ENCODE data around the gene PRR15. TPM values are rescaled to one million over a fixed set of nuclear protein-coding genes. Genes with fewer than 3 reads are reported as not detected.

The PRR15 gene
- total and polyA plus RNA-seq, 2 experiments from 2014 or later = 9.6 to 17.4 TPM

DNA sequence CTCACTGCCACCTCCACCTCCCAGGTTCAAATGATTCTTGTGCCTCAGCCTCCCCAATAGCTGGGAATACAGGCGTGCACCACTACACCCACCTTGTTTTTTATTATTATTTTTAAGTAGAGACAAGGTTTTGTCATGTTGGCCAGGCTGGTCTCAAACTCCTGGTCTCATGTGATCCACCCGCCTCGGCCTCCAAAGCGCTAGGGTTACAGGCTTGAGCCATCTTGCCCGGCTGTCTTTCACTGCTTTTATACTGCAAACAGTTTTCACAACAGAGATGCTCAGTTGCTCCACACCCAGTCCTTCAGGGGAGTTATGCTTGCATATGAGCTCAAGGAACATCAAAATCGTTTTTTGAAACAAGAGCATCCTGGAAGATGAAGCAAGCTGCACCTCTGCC is 1.3 kb upstream of the PRR15 start:
- Histone ChIP-seq H3F3A (replicated peaks; ENCODE audit: low read depth) (0 out of 2 replicates have a peak, but pooled peaks cover 4% of the 10 kb centered on the region), H2AFZ (peak overlapping the region; percentile 87), H3K4me1 (ENCODE audit: insufficient read depth) (peaks cover 42% of the 10 kb centered on the region), H4K20me1 (replicated peaks; ENCODE audit: insufficient read depth) (no peaks in the 10 kb centered on the region), H3K27ac (ENCODE audit: low read depth) (no peak overlapping the region), H3K27me3 (ENCODE audit: insufficient read depth) (peaks cover 28% of the 10 kb centered on the region), H3K4me2 (peak overlapping the region; percentile 91), H3K79me2 (replicated peaks; ENCODE audit: insufficient read depth) (peaks cover 11% of the 10 kb centered on the region), H3K36me3 (ENCODE audit: insufficient read depth) (no peaks in the 10 kb centered on the region), H3K9me2 (ENCODE audit: insufficient read depth) (no peaks in the 10 kb centered on the region), H3K4me3 (peak overlapping the region; percentile 95)
- no peak for TF ChIP-seq STAT1 (IDR thresholded peaks at IDR 0.05; ENCODE audit: unreplicated experiment)
- TF ChIP-seq CREB1 (CRISPR knock-in tag; IDR thresholded peaks at IDR 0.05; ENCODE audit: low read depth) = no peak
- no peak for TF ChIP-seq EZH2 (IDR thresholded peaks at IDR 0.05; ENCODE audit: low read depth, unreplicated experiment)
- no peak for TF ChIP-seq POLR2AphosphoS5 (IDR thresholded peaks at IDR 0.05; ENCODE audit: low read depth)
- TF ChIP-seq, protein P1, sequence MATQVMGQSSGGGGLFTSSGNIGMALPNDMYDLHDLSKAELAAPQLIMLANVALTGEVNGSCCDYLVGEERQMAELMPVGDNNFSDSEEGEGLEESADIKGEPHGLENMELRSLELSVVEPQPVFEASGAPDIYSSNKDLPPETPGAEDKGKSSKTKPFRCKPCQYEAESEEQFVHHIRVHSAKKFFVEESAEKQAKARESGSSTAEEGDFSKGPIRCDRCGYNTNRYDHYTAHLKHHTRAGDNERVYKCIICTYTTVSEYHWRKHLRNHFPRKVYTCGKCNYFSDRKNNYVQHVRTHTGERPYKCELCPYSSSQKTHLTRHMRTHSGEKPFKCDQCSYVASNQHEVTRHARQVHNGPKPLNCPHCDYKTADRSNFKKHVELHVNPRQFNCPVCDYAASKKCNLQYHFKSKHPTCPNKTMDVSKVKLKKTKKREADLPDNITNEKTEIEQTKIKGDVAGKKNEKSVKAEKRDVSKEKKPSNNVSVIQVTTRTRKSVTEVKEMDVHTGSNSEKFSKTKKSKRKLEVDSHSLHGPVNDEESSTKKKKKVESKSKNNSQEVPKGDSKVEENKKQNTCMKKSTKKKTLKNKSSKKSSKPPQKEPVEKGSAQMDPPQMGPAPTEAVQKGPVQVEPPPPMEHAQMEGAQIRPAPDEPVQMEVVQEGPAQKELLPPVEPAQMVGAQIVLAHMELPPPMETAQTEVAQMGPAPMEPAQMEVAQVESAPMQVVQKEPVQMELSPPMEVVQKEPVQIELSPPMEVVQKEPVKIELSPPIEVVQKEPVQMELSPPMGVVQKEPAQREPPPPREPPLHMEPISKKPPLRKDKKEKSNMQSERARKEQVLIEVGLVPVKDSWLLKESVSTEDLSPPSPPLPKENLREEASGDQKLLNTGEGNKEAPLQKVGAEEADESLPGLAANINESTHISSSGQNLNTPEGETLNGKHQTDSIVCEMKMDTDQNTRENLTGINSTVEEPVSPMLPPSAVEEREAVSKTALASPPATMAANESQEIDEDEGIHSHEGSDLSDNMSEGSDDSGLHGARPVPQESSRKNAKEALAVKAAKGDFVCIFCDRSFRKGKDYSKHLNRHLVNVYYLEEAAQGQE (IDR thresholded peaks at IDR 0.05; ENCODE audit: unreplicated experiment) = no peak
- TF ChIP-seq ZNF114 (CRISPR knock-in tag; IDR thresholded peaks at IDR 0.05) = no peak
- TF ChIP-seq ZNF331 (CRISPR knock-in tag; IDR thresholded peaks at IDR 0.05; ENCODE audit: low read depth) = no peak
- TF ChIP-seq JUNB (IDR thresholded peaks at IDR 0.05; ENCODE audit: unreplicated experiment) = no peak
- no peak for TF ChIP-seq NANOG (IDR thresholded peaks at IDR 0.05; ENCODE audit: borderline replicate concordance)
- TF ChIP-seq, protein P2, sequence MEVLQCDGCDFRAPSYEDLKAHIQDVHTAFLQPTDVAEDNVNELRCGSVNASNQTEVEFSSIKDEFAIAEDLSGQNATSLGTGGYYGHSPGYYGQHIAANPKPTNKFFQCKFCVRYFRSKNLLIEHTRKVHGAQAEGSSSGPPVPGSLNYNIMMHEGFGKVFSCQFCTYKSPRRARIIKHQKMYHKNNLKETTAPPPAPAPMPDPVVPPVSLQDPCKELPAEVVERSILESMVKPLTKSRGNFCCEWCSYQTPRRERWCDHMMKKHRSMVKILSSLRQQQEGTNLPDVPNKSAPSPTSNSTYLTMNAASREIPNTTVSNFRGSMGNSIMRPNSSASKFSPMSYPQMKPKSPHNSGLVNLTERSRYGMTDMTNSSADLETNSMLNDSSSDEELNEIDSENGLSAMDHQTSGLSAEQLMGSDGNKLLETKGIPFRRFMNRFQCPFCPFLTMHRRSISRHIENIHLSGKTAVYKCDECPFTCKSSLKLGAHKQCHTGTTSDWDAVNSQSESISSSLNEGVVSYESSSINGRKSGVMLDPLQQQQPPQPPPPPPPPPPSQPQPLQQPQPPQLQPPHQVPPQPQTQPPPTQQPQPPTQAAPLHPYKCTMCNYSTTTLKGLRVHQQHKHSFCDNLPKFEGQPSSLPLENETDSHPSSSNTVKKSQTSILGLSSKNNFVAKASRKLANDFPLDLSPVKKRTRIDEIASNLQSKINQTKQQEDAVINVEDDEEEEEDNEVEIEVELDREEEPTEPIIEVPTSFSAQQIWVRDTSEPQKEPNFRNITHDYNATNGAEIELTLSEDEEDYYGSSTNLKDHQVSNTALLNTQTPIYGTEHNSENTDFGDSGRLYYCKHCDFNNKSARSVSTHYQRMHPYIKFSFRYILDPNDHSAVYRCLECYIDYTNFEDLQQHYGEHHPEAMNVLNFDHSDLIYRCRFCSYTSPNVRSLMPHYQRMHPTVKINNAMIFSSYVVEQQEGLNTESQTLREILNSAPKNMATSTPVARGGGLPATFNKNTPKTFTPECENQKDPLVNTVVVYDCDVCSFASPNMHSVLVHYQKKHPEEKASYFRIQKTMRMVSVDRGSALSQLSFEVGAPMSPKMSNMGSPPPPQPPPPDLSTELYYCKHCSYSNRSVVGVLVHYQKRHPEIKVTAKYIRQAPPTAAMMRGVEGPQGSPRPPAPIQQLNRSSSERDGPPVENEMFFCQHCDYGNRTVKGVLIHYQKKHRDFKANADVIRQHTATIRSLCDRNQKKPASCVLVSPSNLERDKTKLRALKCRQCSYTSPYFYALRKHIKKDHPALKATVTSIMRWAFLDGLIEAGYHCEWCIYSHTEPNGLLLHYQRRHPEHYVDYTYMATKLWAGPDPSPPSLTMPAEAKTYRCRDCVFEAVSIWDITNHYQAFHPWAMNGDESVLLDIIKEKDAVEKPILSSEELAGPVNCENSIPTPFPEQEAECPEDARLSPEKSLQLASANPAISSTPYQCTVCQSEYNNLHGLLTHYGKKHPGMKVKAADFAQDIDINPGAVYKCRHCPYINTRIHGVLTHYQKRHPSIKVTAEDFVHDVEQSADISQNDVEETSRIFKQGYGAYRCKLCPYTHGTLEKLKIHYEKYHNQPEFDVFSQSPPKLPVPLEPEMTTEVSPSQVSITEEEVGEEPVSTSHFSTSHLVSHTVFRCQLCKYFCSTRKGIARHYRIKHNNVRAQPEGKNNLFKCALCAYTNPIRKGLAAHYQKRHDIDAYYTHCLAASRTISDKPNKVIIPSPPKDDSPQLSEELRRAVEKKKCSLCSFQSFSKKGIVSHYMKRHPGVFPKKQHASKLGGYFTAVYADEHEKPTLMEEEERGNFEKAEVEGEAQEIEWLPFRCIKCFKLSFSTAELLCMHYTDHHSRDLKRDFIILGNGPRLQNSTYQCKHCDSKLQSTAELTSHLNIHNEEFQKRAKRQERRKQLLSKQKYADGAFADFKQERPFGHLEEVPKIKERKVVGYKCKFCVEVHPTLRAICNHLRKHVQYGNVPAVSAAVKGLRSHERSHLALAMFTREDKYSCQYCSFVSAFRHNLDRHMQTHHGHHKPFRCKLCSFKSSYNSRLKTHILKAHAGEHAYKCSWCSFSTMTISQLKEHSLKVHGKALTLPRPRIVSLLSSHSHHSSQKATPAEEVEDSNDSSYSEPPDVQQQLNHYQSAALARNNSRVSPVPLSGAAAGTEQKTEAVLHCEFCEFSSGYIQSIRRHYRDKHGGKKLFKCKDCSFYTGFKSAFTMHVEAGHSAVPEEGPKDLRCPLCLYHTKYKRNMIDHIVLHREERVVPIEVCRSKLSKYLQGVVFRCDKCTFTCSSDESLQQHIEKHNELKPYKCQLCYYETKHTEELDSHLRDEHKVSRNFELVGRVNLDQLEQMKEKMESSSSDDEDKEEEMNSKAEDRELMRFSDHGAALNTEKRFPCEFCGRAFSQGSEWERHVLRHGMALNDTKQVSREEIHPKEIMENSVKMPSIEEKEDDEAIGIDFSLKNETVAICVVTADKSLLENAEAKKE (CRISPR knock-in tag; IDR thresholded peaks at IDR 0.05) = no peak
- TF ChIP-seq, protein P3, sequence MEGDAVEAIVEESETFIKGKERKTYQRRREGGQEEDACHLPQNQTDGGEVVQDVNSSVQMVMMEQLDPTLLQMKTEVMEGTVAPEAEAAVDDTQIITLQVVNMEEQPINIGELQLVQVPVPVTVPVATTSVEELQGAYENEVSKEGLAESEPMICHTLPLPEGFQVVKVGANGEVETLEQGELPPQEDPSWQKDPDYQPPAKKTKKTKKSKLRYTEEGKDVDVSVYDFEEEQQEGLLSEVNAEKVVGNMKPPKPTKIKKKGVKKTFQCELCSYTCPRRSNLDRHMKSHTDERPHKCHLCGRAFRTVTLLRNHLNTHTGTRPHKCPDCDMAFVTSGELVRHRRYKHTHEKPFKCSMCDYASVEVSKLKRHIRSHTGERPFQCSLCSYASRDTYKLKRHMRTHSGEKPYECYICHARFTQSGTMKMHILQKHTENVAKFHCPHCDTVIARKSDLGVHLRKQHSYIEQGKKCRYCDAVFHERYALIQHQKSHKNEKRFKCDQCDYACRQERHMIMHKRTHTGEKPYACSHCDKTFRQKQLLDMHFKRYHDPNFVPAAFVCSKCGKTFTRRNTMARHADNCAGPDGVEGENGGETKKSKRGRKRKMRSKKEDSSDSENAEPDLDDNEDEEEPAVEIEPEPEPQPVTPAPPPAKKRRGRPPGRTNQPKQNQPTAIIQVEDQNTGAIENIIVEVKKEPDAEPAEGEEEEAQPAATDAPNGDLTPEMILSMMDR (conservative IDR thresholded peaks at IDR 0.05; ENCODE audit: low read depth in 2 of 2) = no peak
- TF ChIP-seq, protein P4, sequence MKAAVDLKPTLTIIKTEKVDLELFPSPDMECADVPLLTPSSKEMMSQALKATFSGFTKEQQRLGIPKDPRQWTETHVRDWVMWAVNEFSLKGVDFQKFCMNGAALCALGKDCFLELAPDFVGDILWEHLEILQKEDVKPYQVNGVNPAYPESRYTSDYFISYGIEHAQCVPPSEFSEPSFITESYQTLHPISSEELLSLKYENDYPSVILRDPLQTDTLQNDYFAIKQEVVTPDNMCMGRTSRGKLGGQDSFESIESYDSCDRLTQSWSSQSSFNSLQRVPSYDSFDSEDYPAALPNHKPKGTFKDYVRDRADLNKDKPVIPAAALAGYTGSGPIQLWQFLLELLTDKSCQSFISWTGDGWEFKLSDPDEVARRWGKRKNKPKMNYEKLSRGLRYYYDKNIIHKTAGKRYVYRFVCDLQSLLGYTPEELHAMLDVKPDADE (IDR thresholded peaks at IDR 0.05) = no peak
- TF ChIP-seq EZH2phosphoT487 (IDR thresholded peaks at IDR 0.05; ENCODE audit: unreplicated experiment) = no peak
- DNase-seq (ENCODE audit: low spot score) (no peak), ATAC-seq (no peak)
- Mint-ChIP-seq H3K4me3 (peak overlapping the region; percentile 89), H3K36me3 (ENCODE audit: low read depth) (peaks cover 6% of the 10 kb centered on the region; the same call in 1 of the 3 replicates), H3K4me1 (peaks cover 40% of the 10 kb centered on the region), H3K27me3 (ENCODE audit: insufficient read depth, low read depth, poor library complexity) (peaks cover 37% of the 10 kb centered on the region), H3K27ac (no peak overlapping the region), H3K9me3 (no peaks in the 10 kb centered on the region)

Measured in GM23338 (cell line).